Muscle of arm (tissue), 12 donors: Measurements from ENCODE around the gene NRG2. TPM values are rescaled to one million over a fixed set of nuclear protein-coding genes. Genes with fewer than 3 reads are reported as not detected.

ENCODE experiments used
- DNase-seq: peaks from one replicate; pipeline ENCODE4 v3.0.0-alpha.2; 2013
- polyA plus RNA-seq, 12 donors: library from polyadenylated mRNA; unstranded; fragments of 120-200 nt; gene quantifications; one replicate each; pipeline ENCODE4 v1.2.1, GENCODE V29; 2013; ENCODE audit not compliant: insufficient read length in 12 of 12

Gene NRG2
- polyA plus RNA-seq, 12 donors = 0.81 to 2.7 (median 1.4) TPM; not detected in 2

GRCh38 chr5:139906661-139907060 is 136.4 kb downstream of the NRG2 start:
- DNase-seq = no peak

- DNase-seq = peak; percentile 28
These were observed 138.1 kb downstream of the NRG2 start for GRCh38 chr5:139904816-139905661.

GRCh38 chr5:139904566-139904815 is 138.6 kb downstream of the NRG2 start:
- DNase-seq = no peak

GRCh38 chr5:139903795-139904565 is 139.1 kb downstream of the NRG2 start:
- DNase-seq = peak; percentile 35

DNA sequence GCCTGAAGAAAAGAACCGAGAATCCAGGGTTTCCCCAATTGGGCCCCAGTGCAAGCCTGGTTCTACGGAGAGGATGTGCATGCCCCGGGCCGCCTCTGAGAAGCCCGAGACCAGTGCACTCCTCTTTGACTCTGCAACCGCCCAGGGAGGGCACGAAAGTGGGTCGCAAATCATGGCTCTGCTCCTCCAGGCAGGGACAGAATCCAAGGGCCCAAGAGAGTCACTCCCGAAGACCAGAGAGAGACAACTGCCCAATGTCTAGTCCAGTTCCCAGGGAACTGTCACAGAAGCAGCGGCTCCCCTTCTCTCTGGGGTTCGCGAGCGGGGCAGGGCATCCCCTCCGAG is 139.7 kb downstream of the NRG2 start:
- no peak for DNase-seq

DNA sequence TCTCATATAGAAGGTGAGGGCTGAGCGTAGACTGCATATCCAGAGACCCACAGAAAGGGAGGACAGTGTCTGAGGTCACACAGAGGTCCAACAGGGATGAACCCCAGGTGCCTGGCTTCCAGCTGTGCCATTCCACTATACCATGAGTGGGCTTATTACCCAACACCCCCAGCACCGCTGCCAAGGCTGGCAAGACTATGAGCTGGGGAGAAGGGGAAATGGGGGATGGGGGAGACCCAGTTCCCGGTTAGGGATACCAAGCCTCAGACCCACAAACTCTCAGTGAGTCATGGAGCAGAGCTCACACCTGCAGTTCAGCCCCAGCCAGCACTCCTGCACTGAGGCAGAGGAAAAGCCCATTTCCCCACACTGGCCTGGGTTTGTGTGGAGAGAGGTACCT is 141.1 kb downstream of the NRG2 start:
- DNase-seq = no peak

DNA sequence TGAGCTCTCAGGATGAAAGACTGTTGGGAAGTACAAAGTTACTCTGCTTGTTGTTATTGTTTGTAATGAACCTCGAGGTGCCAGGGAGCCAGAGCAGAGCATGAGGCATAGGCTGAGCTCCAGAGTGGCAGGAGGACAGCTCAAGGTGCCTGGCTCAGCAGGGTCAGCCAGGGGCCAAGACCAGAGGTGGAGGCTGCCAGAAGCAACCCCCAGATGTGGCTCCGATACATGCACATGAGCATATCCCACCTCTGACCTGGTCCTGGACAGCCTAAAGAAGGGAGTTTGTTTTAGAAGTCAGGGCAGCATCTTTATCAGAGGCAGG is 141.9 kb downstream of the NRG2 start:
- no peak for DNase-seq

- no peak for DNase-seq
These were observed 142.4 kb downstream of the NRG2 start for GRCh38 chr5:139900546-139901250.

DNA sequence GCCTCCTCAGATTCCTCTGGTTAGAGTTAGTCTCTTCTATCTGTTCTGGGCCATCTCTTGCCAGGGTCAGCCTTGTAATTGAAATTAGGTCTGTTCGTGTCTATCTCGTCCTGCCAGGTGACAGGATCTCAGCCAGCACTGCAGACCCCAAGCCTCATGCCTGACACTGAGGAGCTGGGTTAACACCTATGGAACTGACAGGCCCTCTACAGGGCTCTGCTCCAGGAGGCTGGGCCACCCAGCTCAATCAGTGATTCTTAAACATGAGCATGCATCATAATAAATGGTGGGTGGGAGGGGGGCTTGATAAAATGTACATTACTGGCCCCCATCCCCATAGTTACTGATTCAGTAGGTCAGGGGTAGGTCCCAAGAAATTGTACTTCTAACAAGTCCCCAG is 144.1 kb downstream of the NRG2 start:
- no peak for DNase-seq

- DNase-seq = no peak
These were observed 145.1 kb downstream of the NRG2 start for GRCh38 chr5:139897982-139898381.

DNA sequence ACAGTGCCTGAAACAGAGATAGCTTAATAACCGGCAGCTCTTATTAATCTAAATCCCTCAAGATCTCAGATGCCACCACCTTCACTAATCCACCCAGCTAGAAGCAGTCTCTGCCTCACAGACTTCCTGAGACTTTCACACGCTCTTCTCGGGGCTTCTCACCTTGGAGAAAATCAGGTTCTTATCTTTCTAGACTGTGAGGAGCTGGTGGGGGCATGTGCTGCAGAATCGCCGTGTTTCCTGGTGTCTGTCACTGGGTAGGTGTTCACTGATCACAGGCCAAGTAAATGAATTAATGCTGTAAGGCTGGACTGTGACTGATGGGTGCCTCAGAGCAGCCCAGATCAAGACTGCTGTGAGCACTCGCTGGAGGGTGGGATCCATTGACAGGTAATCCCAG is 145.8 kb downstream of the NRG2 start:
- DNase-seq = no peak

DNA sequence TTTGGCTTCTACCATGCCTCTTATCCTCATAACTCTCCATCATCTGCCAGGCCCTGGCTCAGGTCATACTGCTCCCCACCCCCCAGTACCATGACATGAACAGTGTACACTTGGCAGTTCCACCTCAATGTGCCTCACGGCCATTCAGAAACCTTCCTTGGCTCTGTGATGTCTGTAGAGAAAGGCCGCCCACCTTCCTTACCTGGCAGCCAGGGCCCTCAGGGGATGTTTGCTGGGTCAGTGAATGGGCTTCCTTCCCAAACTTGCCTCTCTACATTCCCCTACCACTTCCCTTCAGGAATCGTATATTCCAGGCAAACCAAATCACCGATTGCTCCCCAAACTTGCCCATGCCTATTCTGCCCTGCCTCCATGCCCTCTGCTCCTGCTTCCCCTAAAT is 146.4 kb downstream of the NRG2 start:
- DNase-seq = no peak

GRCh38 chr5:139895647-139896046 is 147.5 kb downstream of the NRG2 start:
- DNase-seq = no peak

GRCh38 chr5:139895046-139895445 is 148.1 kb downstream of the NRG2 start:
- no peak for DNase-seq

DNA sequence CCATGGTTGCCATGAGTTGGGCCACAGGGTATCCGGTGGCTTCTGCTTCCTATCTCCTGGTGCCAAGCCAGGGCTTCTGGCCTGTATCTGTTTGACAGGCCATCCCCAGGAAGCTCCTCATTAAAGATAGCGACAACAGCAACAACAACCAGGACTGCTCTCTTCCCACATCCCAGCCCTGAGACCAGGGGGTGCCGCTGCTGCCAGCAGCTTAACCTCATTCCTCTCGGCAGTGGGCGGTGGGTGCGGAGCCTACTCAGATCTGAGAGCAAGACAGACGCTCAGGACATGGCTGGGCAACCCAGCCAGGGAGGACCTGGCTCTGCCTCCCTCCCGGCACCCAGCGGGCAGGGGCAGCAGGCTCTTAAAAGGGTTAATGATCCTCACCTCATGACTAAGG is 149.2 kb downstream of the NRG2 start:
- no peak for DNase-seq

DNA sequence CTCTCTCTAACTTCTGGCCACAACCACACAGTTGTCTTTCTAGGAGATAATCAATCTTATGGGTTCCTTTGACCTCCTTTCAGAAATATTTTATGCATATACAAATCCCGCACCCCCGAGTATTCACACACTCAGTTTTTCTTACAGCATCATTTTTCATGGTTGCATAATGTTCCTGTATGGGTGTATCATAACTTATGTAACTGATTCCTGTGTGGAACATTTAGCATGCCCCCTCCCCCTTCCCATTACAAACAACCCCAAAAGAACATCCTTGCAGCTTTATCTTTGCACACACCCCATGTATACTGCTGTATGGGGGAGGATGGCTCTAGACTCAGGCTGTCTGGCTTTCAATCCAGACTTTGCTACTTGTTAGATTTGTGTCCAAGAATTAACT is 153.7 kb downstream of the NRG2 start:
- no peak for DNase-seq

DNA sequence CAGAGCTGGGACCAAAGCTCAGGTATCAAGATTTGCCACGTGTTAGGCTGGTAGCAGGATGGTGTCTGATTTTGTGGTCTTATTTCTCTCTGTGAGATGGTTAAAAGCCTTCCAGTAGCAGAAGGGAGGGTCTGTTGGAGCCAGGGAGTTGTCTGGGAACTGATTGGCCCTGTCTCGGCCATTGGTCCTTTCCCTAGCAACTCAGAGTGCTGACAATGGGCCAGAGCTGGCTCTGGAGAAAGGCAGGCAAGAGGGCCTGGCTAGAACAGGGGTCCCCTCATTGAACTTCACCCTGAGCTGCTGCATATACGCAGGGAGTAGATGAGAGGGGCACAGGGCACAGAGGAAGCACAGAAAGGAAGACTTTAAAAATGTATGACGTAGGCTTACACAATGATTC is 154.7 kb downstream of the NRG2 start:
- DNase-seq = no peak

- DNase-seq = no peak
These were observed 156.9 kb downstream of the NRG2 start for GRCh38 chr5:139886213-139886612.

GRCh38 chr5:139885857-139886208 is 157.3 kb downstream of the NRG2 start:
- DNase-seq = no peak

DNA sequence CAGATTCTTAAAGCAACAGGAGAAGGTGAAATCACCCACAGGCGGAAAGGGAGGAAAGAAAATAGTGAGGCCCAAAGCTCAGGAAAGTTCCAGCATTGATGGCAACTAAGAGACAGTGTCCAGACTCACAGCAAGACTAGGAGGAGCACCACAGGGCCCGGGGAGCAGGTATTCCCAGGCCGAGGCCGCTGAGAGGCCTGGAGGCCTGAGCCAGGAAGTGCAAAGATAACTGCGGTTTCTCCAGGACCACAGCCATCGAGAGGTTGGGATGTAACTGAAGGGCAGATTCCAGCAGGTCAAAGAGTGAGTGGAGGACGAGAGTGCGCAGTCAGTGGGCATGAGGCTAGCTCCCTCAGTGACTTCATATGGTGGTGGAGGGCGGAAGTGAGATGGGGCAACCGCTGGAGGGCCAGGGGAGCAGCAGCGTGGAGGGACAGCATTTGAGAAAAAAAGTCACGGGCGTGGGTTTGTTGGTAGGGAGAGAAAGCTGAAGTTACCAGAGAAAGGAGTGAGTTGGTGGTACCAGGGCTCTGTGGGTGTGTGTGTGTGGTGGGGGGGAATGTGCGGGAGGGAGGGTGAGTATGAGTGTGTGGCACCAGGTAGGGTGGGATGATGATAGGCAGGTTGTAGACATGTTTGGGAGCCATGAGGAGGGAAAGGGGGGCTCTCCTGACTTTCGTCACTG is 157.8 kb downstream of the NRG2 start:
- no peak for DNase-seq

GRCh38 chr5:139884734-139885133 is 158.4 kb downstream of the NRG2 start:
- DNase-seq = no peak

DNA sequence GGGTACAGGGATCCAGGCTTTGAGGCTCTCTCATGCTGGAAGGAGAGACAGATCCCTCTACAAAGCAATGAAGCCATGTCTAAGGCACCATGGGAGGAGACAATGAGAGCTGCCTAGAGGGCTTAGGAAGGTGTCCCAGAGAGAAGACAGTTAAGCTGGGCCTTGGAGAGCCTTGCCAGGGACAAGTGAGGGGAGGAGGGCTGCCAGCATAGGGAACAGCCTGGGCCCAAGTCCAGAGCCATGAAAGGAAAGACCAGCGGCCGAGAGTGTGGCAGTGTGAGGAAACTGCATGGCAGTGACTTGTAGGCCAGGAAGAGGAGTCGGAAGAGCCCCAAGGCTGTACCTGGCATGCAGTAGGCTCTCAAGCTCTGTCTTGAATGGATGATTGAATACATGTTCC is 159.0 kb downstream of the NRG2 start:
- no peak for DNase-seq
